Heart right ventricle (tissue), 16 donors: Measurements from ENCODE around the gene PVR. TPM values are rescaled to one million over a fixed set of nuclear protein-coding genes. Genes with fewer than 3 reads are reported as not detected.
"Not testable (repeated sequence)": the region's sequence is repeated elsewhere in the genome, so short reads cannot be mapped to it uniquely, and the experiment has no call there.

Experiments used
- ATAC-seq, 8 donors: fragments of 200-7000 bp; cut with Tn5 transposase; one replicate each; pipeline ENCODE4 v1.9.1; 2020; ENCODE audit warnings: mild to moderate bottlenecking in 8 of 8, moderate library complexity in 8 of 8, moderate number of reproducible peaks in 1 of 8
- DNase-seq, 2 donors: peaks; one replicate each; pipeline ENCODE4 v3.0.0-alpha.2; 2020
- H3K27ac ChIP-seq, 10 donors: fragments of 200-600 bp; sonication (generic) in 2 of 10; one replicate each; pipeline versions ENCODE4 v1.5.0 to v1.8.0; 2020 to 2022; ENCODE audit warnings: mild to moderate bottlenecking in 3 of 10
- H3K27me3 ChIP-seq, 7 donors: fragments of 200-600 bp; one replicate each; pipeline ENCODE4 v1.8.0; 2021 to 2022; ENCODE audit warnings: mild to moderate bottlenecking in 2 of 7
- H3K36me3 ChIP-seq, 9 donors: fragments of 200-600 bp; sonication (generic) in 1 of 9; one replicate each; pipeline versions ENCODE4 v1.5.0 to v1.8.0; 2020 to 2022; ENCODE audit warnings: mild to moderate bottlenecking in 2 of 9
- H3K4me1 ChIP-seq, 9 donors: fragments of 200-600 bp; sonication (generic) in 1 of 9; one replicate each; pipeline versions ENCODE4 v1.5.0 to v1.8.0; 2020 to 2022; ENCODE audit warnings: mild to moderate bottlenecking in 4 of 9
- H3K4me3 ChIP-seq, 10 donors: fragments of 200-600 bp; sonication (generic) in 2 of 10; one replicate each; pipeline versions ENCODE4 v1.5.0 to v1.8.0; 2020 to 2022; ENCODE audit warnings: mild to moderate bottlenecking in 7 of 10, moderate library complexity in 2 of 10
- H3K9me3 ChIP-seq, 11 donors: fragments of 200-600 bp in 10 of 11; sonication (generic) in 2 of 11; one replicate each; pipeline versions ENCODE4 v1.5.0 to v1.8.0; 2013 to 2022; ENCODE audit warnings: mild to moderate bottlenecking in 2 of 11, control low read depth in 1 of 11, moderate library complexity in 1 of 11
- WGBS, 2 donors: extraction: QIAGEN DNeasy Blood & Tissue Kit; methylation state at CpG; one replicate each; pipeline ENCODE4 v1.1.7; 2013; ENCODE audit warnings: inconsistent platforms in 1 of 2; 5-methylcytosine and 5-hydroxymethylcytosine counted together
- intact Hi-C, 10 donors: fragments of 100-400 bp; cut with DNase I; formaldehyde crosslinking; loops; one replicate each; pipeline versions ENCODE4 v1.11.1 to v1.14.2; 2022
- polyA plus RNA-seq, 2 donors: library from polyadenylated mRNA; stranded (reverse); fragments of 200-250 nt; gene quantifications; one replicate each; pipeline ENCODE4 v1.2.3, GENCODE V29; 2013
- total RNA-seq, 10 donors: library from RNA; stranded (reverse); fragmentation: NEBNext Ultra II Directional in 3 of 10; extraction: Animal tissue kit (Norgen Biotek cat#: 25700) in 3 of 10; gene quantifications; one replicate each; pipeline versions ENCODE4 v1.2.1 to v1.2.4, GENCODE V29; 2021 to 2023
- TF ChIP-seq, protein P1 (sequence below), 9 donors: fragments of 200-600 bp; sonication (generic) in 2 of 9; IDR thresholded peaks; one replicate each; pipeline versions ENCODE4 v1.5.0 to v1.8.0; 2021 to 2022; ENCODE audit warnings: antibody characterized with exemption in 9 of 9, mild to moderate bottlenecking in 5 of 9, moderate library complexity in 1 of 9
- donor health status: Arrhythmogenic right ventricular cardiomyopathy.
- donor health status: ischemic (EF 13 %, LVEDD 7.1; RV severe dilation, severe dysfunction).
- donor health status: healthy with polysubstance abuse.
- donor health status: DM: no; HTN: yes; CAD: no.
- donor health status: DM: no; HTN: no; CAD: no.
- donor health status: ischemic (EF 25% LVEDD 6.9; RV normal size, moderate dysfunction).
- donor health status: ischemic (EF 25% LVEDD 5.7; RV mildly dilated, moderate dysfunction).
- donor health status: healthy.
- donor health status: DM: yes; HTN: yes; CAD: no.
- donor health status: Ischemic cardiomyopathy.
- donor health status: ischemic (EF 35%, LVEDD 5.7; RV mildly dilated, moderate dysfunction).
- donor health status: nonischemic (EF 11% LVEDD 7.7; RV severe dilation, severe dysfunction).
- donor health status: DM: yes; HTN: yes; CAD: no.
- donor health status: PGD.
- donor health status: ischemic (EF 29% LVEDD 5.4; RV normal size, mild dysfunction).
- donor health status: nonischemic (EF 23%, LVEDD 6.1; RV moderate dilation, normal function).

The PVR gene
- total and polyA plus RNA-seq, 12 donors: 38.3 to 108 (median 43.4) TPM

DNA sequence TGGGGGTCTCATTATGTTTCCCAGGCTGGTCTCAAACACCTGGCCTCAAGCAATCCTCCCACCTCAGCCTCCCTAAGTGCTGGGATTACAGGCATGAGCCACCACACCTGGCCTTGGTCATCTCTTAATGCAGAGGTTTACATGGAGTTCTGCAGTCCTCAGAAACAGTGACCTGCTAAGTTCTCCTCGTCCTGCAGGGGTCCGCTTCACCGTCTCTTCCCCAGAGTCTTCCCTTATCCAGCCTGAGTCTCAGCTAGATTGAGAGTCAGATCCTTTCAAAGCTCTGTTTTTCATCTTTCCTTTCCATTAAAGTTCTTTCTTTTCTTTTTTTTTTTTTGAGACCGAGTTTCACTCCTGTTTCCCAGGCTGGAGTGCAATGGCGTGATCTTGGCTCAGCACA, 33.2 kb upstream of the PVR start:
- ATAC-seq: peak in 2 of 8 donors; percentile 56 to 61
- H3K4me1 ChIP-seq: peaks cover 0 to 30% (median 16%) of the 10 kb centered on the region in 9 donors
- TF ChIP-seq, protein P1, sequence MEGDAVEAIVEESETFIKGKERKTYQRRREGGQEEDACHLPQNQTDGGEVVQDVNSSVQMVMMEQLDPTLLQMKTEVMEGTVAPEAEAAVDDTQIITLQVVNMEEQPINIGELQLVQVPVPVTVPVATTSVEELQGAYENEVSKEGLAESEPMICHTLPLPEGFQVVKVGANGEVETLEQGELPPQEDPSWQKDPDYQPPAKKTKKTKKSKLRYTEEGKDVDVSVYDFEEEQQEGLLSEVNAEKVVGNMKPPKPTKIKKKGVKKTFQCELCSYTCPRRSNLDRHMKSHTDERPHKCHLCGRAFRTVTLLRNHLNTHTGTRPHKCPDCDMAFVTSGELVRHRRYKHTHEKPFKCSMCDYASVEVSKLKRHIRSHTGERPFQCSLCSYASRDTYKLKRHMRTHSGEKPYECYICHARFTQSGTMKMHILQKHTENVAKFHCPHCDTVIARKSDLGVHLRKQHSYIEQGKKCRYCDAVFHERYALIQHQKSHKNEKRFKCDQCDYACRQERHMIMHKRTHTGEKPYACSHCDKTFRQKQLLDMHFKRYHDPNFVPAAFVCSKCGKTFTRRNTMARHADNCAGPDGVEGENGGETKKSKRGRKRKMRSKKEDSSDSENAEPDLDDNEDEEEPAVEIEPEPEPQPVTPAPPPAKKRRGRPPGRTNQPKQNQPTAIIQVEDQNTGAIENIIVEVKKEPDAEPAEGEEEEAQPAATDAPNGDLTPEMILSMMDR (IDR thresholded peaks at IDR 0.05): peak in 7 of 9 donors; percentile 11 to 54 (median 34)
- DNase-seq, H3K4me3 ChIP-seq, H3K9me3 ChIP-seq, H3K27me3 ChIP-seq, H3K36me3 ChIP-seq, H3K27ac ChIP-seq: not testable (repeated sequence)
- intact Hi-C loops: loop anchor here in 1 of 10 donors (5.0 kb wide), 1 partner anchor 42 kb away; no protein-coding TSS in a partner anchor
- WGBS, 2 donors: 76 to 77% methylated on average over 5 of the region's 5 CpGs

DNA sequence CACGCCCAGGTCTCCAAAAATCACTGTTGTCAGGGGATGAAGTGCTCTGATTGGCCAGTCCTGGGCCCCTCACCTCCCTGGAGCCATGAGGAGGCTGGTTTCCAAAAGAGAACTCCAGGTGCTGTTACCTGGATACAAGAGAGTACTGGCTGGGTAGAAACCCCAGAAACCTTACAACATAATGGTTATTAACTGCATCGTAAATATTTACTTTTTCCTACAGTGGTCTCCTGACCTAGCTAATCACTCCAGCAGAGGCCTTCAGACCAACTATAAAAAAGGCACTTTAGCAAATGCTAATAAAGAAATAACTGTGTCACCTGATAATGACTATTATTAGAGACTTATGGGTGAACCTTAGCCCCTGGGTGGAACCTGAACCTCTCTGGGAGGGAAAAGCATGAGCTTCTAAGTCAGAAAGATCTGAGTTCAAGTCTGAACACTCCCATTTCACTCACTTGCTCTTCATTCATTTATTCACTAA, 31.9 kb upstream of the PVR start:
- intact Hi-C loops: loop anchor here in 1 of 10 donors (5.0 kb wide), 1 partner anchor 40 kb away; no protein-coding TSS in a partner anchor
- TF ChIP-seq, protein P1 (IDR thresholded peaks at IDR 0.05): no peak
- no peak overlapping the region for H3K4me3 ChIP-seq
- ATAC-seq (no peak), DNase-seq (no peak)
- H3K4me1 ChIP-seq: peaks cover 0 to 31% (median 12%) of the 10 kb centered on the region in 9 donors
- no peaks in the 10 kb centered on the region for H3K36me3 ChIP-seq
- H3K27me3 ChIP-seq: no peaks in the 10 kb centered on the region
- 93 to 100% methylated on average over 2 of the region's 2 CpGs for whole genome bisulfite sequencing, 2 donors
- no peaks in the 10 kb centered on the region for H3K9me3 ChIP-seq
- no peak overlapping the region for H3K27ac ChIP-seq

DNA sequence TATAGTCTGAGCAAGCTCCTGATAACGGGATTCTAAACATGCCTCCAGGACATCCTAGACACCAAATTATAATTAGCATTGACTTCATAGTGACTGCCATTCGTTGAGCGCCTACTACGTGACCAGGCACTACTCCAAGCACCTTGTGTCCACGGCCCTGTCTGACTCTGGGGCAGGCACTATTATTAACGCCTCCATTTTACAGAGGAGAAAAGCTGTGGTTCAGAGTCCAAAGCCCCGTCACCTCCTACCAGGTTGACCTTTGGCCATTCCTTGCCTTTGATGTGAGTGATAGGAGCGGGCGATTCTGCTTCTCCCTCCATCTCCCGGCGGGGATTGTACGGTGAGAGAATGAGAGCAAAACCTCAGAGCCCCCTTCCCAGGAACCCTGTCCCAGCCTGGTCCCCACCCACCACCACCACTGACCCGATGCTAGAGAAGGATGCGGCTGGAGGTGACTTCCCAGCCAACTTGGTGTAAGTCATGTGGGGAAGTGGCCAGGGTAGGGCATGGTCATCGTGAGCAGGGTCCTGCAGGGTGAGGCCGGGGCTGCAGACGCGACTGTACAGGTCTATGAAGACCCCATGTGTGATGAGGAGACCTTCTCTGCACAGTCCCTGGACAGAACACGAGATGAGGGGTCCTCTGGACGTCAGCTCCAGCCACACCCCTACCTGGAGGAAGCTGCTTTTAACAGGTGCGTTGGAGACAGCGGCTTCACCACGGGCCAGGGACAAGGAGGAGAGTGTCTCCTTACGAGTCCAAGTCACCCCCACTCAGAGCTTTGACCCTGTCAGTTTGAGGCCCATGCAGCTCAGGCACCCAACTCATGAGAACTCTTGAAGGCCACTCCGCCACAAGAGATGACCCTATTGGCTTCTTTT, 30.2 kb upstream of the PVR start, which contains the start of gene IGSF23:
Gene IGSF23, plus strand, starts transcription at position 269 of the 884 bp plus-strand sequence. Its CDS starts 83 bp downstream, at position 352.
- no peaks in the 10 kb centered on the region for H3K9me3 ChIP-seq
- no peak within 1 kb of the TSS for H3K27ac ChIP-seq
- no peak for ATAC-seq
- no peaks in the 10 kb centered on the region for H3K36me3 ChIP-seq
- no peak within 1 kb of the TSS for H3K4me3 ChIP-seq
- intact Hi-C loops: loop anchor here in 1 of 10 donors (5.0 kb wide), 1 partner anchor 39 kb away; no protein-coding TSS in a partner anchor
- H3K27me3 ChIP-seq: no peaks in the 10 kb centered on the region
- TF ChIP-seq, protein P1 (IDR thresholded peaks at IDR 0.05): no peak
- peaks cover 0 to 17% (median 0%) of the 10 kb centered on the region in 9 donors for H3K4me1 ChIP-seq
- DNase-seq: no peak
- WGBS, 2 donors: 90 to 91% methylated on average over 25 of the region's 25 CpGs

DNA sequence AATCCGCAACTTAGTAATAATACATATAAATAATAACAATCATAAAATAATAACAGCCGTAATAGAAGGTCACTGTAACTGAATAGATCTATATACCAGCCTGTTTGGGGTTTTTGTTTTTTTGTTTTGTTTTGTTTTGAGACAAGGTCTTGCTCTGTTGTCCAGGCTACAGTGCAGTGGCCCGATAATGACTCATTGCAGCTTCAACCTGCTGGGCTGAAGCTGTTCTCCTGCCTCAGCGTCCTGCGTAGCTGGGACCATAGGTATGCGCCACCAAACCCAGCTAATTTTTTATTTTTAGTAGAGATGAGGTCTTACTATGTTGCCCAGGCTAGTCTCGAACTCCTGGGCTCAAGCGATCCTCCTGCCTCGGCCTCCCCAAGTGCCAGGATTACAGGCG, 29.4 kb upstream of the PVR start:
- peaks cover 0 to 15% (median 0%) of the 10 kb centered on the region in 9 donors for H3K4me1 ChIP-seq
- H3K36me3 ChIP-seq: no peaks in the 10 kb centered on the region
- no peak for DNase-seq
- ATAC-seq: no peak
- 98% methylated on average over 10 of the region's 10 CpGs for WGBS, 2 donors
- TF ChIP-seq, protein P1 (IDR thresholded peaks at IDR 0.05): no peak
- no peaks in the 10 kb centered on the region for H3K27me3 ChIP-seq
- H3K27ac ChIP-seq: no peak overlapping the region
- no peak overlapping the region for H3K4me3 ChIP-seq
- intact Hi-C loops: loop anchor here in 1 of 10 donors (5.0 kb wide), 1 partner anchor 38 kb away; no protein-coding TSS in a partner anchor
- H3K9me3 ChIP-seq: no peaks in the 10 kb centered on the region
